MCF 10A (cell line): Measurements from ENCODE around the gene GPS1. TPM values are rescaled to one million over a fixed set of nuclear protein-coding genes. Genes with fewer than 3 reads are reported as not detected.

ENCODE experiments used
- BruUV-seq: library from RNA; stranded (reverse); fragments of 400-500 nt; replicated peaks from 2 replicates; lab custom pipeline; 2021; lab: Mats Ljungman, UMichigan
- CTCF ChIA-PET: fragments of 300-600 bp; sonication (Branson Sonifier 250); formaldehyde crosslinking; extraction: SDS; loops from one replicate; lab custom pipeline; 2021; ENCODE audit warnings: antibody characterized with exemption, inconsistent platforms; lab: Yijun Ruan, JAX
- POLR2A ChIA-PET: fragments of 300-600, 350-650 bp; sonication (Branson Sonifier 250); formaldehyde crosslinking; extraction: SDS; loops from one replicate; lab custom pipeline; 2020; ENCODE audit warnings: antibody characterized with exemption, inconsistent platforms; lab: Yijun Ruan, JAX
- DNase-seq: peaks from one replicate; pipeline ENCODE4 v3.0.0-alpha.2; 2018; ENCODE audit not compliant: unreplicated experiment
- H3K27ac Mint-ChIP-seq: one replicate; pipeline ENCODE4 v1.8.0; 2022; ENCODE audit warnings: mild to moderate bottlenecking, low read depth, mixed read lengths; ENCODE audit not compliant: unreplicated experiment
- H3K27me3 Mint-ChIP-seq: one replicate; pipeline ENCODE4 v1.8.0; 2022; ENCODE audit warnings: mixed read lengths; ENCODE audit not compliant: insufficient read depth, unreplicated experiment
- H3K36me3 Mint-ChIP-seq: one replicate; pipeline ENCODE4 v1.8.0; 2022; ENCODE audit warnings: mild to moderate bottlenecking, moderate library complexity, mixed read lengths; ENCODE audit not compliant: insufficient read depth, unreplicated experiment
- H3K4me1 Mint-ChIP-seq: one replicate; pipeline ENCODE4 v1.8.0; 2022; ENCODE audit warnings: mixed read lengths; ENCODE audit not compliant: insufficient read depth, unreplicated experiment
- H3K4me3 Mint-ChIP-seq: one replicate; pipeline ENCODE4 v1.8.0; 2022; ENCODE audit warnings: mild to moderate bottlenecking, moderate library complexity, mixed read lengths; ENCODE audit not compliant: unreplicated experiment
- H3K9me3 Mint-ChIP-seq: one replicate; pipeline ENCODE4 v1.8.0; 2022; ENCODE audit warnings: mixed read lengths; ENCODE audit not compliant: unreplicated experiment
- CTCF ChIP-seq: fragments of 200-600 bp; IDR thresholded peaks from one replicate; pipeline ENCODE4 v1.8.0; 2022; ENCODE audit warnings: antibody characterized with exemption, mild to moderate bottlenecking; ENCODE audit not compliant: unreplicated experiment
- intact Hi-C: fragments of 100-400 bp; cut with micrococcal nuclease; formaldehyde crosslinking; loops from 2 replicates; pipeline ENCODE4 v1.14.1; 2022
- total RNA-seq: library from RNA; stranded (reverse); gene quantifications from 2 replicates; pipeline ENCODE4 v1.2.3, GENCODE V29; 2022

Gene GPS1
- total RNA-seq, 1 experiment from 2014 or later: 100 TPM

GRCh38 chr17:82101301-82101715, 49.6 kb downstream of the GPS1 start:
- Mint-ChIP-seq H3K36me3 (peaks cover 28% of the 10 kb centered on the region), H3K4me3 (no peak overlapping the region), H3K27me3 (no peaks in the 10 kb centered on the region), H3K27ac (no peak overlapping the region), H3K9me3 (no peaks in the 10 kb centered on the region), H3K4me1 (peaks cover 12% of the 10 kb centered on the region)
- POLR2A ChIA-PET: no interaction called here
- TF ChIP-seq CTCF: no peak
- no peak for DNase-seq
- CTCF ChIA-PET: no interaction called here
- no TSS peak for BruUV-seq
- intact Hi-C loops: no loop called here

DNA sequence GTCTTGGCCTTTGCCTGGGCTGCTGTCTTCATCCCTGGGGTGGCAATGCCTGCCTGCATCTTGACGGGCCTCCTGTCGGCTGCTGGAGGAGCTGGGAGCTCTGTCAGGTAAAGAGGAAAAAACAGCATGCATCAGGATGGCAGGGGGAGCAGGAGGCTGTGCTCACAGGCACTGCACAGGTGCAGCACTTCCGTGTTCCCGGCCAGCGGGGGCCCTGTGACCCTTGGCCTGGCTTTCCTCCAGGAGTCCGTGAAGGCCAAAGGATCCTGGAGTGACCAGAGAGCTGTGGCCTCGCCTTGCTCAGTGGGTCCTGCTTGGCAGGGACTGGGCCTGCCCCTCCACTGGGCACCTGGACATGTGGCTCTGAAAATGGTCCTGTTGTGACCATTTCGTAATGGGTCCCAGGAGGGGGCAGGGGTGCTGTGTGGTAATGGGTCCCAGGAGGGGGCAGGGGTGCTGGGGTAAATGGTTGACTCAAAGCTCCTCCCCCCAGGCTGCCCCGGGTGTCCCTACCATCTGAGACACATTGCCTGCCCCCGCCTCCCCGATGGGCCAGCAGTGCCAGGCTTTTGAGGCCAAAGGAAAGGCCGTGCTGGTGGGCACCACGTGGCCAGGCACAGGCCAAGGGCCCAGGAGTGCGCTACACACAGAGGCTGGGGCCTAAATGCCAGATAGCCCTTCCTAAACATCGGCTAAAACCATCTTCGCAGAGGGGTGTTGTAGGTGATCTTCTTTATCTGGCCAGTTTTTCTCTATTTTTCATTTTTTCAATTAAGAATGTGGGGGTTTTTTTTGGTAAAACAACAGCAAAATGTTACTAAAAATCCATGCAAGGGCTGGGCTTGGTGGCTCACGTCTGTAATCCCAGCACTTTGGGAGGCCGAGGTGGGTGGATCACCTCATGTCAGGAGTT, 50.3 kb downstream of the GPS1 start:
- no peak for TF ChIP-seq CTCF
- peaks cover 17% of the 10 kb centered on the region for H3K4me1 Mint-ChIP-seq
- no peaks in the 10 kb centered on the region for H3K27me3 Mint-ChIP-seq
- DNase-seq: no peak
- peaks cover 25% of the 10 kb centered on the region for H3K36me3 Mint-ChIP-seq
- no peak overlapping the region for H3K27ac Mint-ChIP-seq
- no TSS peak for BruUV-seq
- ChIA-PET POLR2A (no interaction called here), CTCF (no interaction called here)
- H3K9me3 Mint-ChIP-seq: no peaks in the 10 kb centered on the region
- intact Hi-C loops: no loop called here
- no peak overlapping the region for H3K4me3 Mint-ChIP-seq

DNA sequence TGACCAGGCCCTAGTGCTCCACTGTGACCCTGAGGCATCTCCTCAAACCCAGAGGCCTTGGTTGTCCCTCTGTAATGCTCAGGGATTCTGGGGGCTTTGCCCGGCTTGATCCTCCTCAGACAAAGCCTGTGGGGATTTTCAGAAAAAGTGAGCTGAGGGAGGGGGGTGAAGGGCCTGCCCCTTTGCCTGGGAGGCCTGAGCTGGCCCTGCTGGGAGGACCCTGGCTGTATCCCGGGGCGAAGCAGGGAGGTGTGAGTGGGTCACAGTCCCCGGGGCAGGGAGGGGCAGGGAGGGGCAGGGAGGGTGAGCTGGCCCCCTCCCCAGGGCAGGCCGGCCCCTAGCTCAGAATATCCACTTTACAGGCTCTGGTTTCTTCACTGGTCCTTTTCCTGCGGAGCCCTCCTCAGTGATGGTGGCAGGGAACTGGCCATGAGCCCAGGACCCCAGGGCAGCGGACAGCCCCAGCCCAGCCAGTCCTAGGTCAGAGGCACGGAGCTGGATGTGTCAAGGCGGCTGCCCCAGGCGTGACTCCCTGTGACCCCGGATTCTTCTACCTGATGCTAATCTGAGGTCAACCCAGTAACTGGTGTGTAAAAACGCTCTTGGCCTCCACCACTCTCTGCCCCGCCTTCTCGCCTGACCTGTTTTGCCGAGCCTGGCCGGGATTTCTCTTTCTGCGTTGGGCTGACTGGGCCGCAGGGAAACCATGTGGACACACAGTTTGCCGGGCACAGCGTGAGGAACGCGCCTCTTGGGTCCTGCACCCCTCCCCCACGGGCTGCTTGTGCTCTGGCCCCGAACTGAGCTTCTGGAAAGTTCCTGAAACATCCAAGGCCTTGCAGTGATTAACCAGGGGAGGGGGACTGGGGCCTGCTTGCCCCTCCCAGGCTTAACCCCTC, 52.1 kb downstream of the GPS1 start:
- ChIA-PET POLR2A (no interaction called here), CTCF (interaction anchor here (0.7 to 1.3 kb wide), 2 partner anchors 52 to 144 kb away, joined by 4 read pairs; no protein-coding TSS in a partner anchor)
- Mint-ChIP-seq H3K9me3 (no peaks in the 10 kb centered on the region), H3K4me1 (peaks cover 17% of the 10 kb centered on the region), H3K27me3 (no peaks in the 10 kb centered on the region), H3K36me3 (peaks cover 39% of the 10 kb centered on the region), H3K4me3 (no peak overlapping the region), H3K27ac (peak overlapping the region; percentile 71)
- no TSS peak for BruUV-seq
- no peak for DNase-seq
- intact Hi-C loops: no loop called here
- no peak for TF ChIP-seq CTCF
